Kidney tubule cell (primary cell): ENCODE results near the gene RAB27A.
"Not testable (repeated sequence)": the region's sequence is repeated elsewhere in the genome, so short reads cannot be mapped to it uniquely, and the experiment has no call there.

ENCODE experiments used
- DNase-seq: peaks from one replicate; pipeline ENCODE4 v3.0.0-alpha.2; 2018; ENCODE audit warnings: low spot score

RAB27A gene

GRCh38 chr15:55250392-55250791, 39.2 kb downstream of the RAB27A start:
- no peak for DNase-seq

GRCh38 chr15:55249885-55250284, 39.7 kb downstream of the RAB27A start:
- not testable (repeated sequence) for DNase-seq

- no peak for DNase-seq
These were observed 40.7 kb downstream of the RAB27A start for GRCh38 chr15:55248895-55249294.

GRCh38 chr15:55247766-55248427, 41.7 kb downstream of the RAB27A start:
- DNase-seq, result no peak

GRCh38 chr15:55247311-55247710, 42.3 kb downstream of the RAB27A start:
- no peak for DNase-seq

- DNase-seq, result no peak
These were observed 43.0 kb downstream of the RAB27A start for GRCh38 chr15:55246567-55246966.

GRCh38 chr15:55245059-55245458, 44.6 kb downstream of the RAB27A start:
- DNase-seq, result no peak

GRCh38 chr15:55241891-55242290, 47.7 kb downstream of the RAB27A start:
- DNase-seq, result no peak

GRCh38 chr15:55241186-55241585, 48.4 kb downstream of the RAB27A start:
- DNase-seq, result no peak

- no peak for DNase-seq
These were observed 49.4 kb downstream of the RAB27A start for GRCh38 chr15:55240125-55240760.

- DNase-seq, result no peak
These were observed 50.0 kb downstream of the RAB27A start for GRCh38 chr15:55239440-55240124.

GRCh38 chr15:55238877-55239276, 50.7 kb downstream of the RAB27A start:
- no peak for DNase-seq

GRCh38 chr15:55237219-55238130, 52.1 kb downstream of the RAB27A start:
- DNase-seq, result no peak

GRCh38 chr15:55235546-55236036, 54.0 kb downstream of the RAB27A start:
- DNase-seq, result no peak

GRCh38 chr15:55234800-55235104, 54.9 kb downstream of the RAB27A start:
- DNase-seq, result no peak

- DNase-seq, result no peak
These were observed 55.4 kb downstream of the RAB27A start for GRCh38 chr15:55234104-55234799.

- DNase-seq, result no peak
These were observed 58.2 kb downstream of the RAB27A start for GRCh38 chr15:55231455-55231854.

- no peak for DNase-seq
These were observed 58.7 kb downstream of the RAB27A start for GRCh38 chr15:55230953-55231352.

GRCh38 chr15:55230051-55230670, 59.5 kb downstream of the RAB27A start:
- peak; percentile 46 for DNase-seq

GRCh38 chr15:55226127-55226526, 63.5 kb downstream of the RAB27A start:
- DNase-seq, result no peak

- peak; percentile 72 for DNase-seq
These were observed 64.7 kb downstream of the RAB27A start for GRCh38 chr15:55224892-55225291.
